GM20000 (cell line): ENCODE data around the gene AGAP1.

ENCODE experiments used
- DNase-seq: peaks from one replicate; pipeline ENCODE4 v3.0.0; 2012; ENCODE audit warnings: low spot score
- TF ChIP-seq, protein P1 (sequence below): IDR thresholded peaks from 2 replicates; pipeline ENCODE4 v1.5.1; 2012; ENCODE audit warnings: mild to moderate bottlenecking, control low read depth; ENCODE audit errors: extremely low read depth, missing control alignments

AGAP1 gene

DNA sequence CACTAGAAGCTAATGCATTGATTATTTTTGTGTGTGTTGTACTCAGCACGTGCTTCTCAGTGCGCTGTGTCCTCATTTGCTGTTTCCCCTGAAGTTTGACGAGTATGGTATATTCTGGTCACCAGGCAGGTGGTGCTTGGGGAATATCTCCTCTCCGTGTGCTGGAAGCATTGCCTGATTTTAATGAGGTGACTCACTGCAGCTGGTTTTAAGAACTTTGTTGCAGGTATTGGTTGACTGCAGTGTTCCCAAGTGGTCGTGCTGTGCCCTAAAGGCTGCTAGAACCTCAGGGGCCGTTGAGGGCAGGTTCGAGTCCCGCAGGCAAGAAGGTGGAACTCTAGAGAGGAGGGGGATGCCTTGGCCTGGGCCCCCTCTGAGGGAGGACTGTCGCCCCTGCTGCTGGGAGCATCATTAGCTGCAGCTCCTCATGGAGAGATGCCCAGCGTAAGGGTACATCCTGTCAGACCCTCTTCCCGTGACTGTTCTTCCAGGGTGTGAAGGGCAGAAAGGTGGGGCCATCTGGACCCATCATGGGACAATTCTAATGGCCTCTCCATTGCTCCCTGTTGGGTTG, 82.6 kb downstream of the AGAP1 start:
- TF ChIP-seq, protein P1, sequence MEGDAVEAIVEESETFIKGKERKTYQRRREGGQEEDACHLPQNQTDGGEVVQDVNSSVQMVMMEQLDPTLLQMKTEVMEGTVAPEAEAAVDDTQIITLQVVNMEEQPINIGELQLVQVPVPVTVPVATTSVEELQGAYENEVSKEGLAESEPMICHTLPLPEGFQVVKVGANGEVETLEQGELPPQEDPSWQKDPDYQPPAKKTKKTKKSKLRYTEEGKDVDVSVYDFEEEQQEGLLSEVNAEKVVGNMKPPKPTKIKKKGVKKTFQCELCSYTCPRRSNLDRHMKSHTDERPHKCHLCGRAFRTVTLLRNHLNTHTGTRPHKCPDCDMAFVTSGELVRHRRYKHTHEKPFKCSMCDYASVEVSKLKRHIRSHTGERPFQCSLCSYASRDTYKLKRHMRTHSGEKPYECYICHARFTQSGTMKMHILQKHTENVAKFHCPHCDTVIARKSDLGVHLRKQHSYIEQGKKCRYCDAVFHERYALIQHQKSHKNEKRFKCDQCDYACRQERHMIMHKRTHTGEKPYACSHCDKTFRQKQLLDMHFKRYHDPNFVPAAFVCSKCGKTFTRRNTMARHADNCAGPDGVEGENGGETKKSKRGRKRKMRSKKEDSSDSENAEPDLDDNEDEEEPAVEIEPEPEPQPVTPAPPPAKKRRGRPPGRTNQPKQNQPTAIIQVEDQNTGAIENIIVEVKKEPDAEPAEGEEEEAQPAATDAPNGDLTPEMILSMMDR: no peak
- DNase-seq: no peak

GRCh38 chr2:235577404-235578330, 83.8 kb downstream of the AGAP1 start:
- TF ChIP-seq, protein P1: no peak
- DNase-seq: no peak

DNA sequence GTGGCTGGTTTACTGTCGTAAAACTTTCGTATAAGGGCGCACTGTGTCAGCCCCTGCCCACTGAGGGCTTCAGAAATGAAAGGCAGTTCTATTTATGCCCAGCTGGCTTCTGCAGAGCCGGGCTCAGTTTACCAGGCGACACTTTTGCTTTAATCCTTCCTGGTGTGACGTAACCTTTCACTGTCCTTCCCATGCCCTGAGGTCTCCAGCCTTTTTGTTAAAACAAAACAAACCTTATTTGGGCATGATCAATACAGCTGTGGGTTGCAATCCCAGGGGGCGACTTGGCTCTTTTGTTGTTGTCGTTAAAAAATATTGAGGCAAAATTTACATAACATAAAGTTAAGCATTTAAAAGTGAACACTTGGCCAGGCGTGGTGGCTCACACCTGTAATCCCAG, 85.3 kb downstream of the AGAP1 start:
- DNase-seq: no peak
- TF ChIP-seq, protein P1: no peak

- TF ChIP-seq, protein P1: no peak
- no peak for DNase-seq
Measured at GRCh38 chr2:235580426-235581157, 86.7 kb downstream of the AGAP1 start.

GRCh38 chr2:235582081-235582686, 88.3 kb downstream of the AGAP1 start:
- TF ChIP-seq, protein P1: no peak
- no peak for DNase-seq

GRCh38 chr2:235582729-235583128, 88.9 kb downstream of the AGAP1 start:
- DNase-seq: no peak
- TF ChIP-seq, protein P1: no peak

GRCh38 chr2:235583144-235583543, 89.3 kb downstream of the AGAP1 start:
- TF ChIP-seq, protein P1: no peak
- no peak for DNase-seq
